H9 (cell line): ENCODE results near the gene CPSF2. TPM values are rescaled to one million over a fixed set of nuclear protein-coding genes. Genes with fewer than 3 reads are reported as not detected.

Experiments
- DNase-seq: peaks from one replicate; pipeline ENCODE4 v3.0.0-alpha.2; 2017
- H2AFZ ChIP-seq: one replicate; pipeline ENCODE4 v1.6.1; 2013; ENCODE audit warnings: mild to moderate bottlenecking, low read length, control low read depth, moderate library complexity
- H2AK5ac ChIP-seq: 2 replicates; pipeline ENCODE4 v1.6.1; 2013; ENCODE audit warnings: low read length, control low read depth, mixed read lengths; ENCODE audit not compliant: insufficient read length
- H2BK120ac ChIP-seq: one replicate; pipeline ENCODE4 v1.6.1; 2013; ENCODE audit warnings: low read depth, mild to moderate bottlenecking, low read length, control low read depth, inconsistent platforms; ENCODE audit not compliant: poor library complexity, severe bottlenecking
- H2BK12ac ChIP-seq: 2 replicates; pipeline ENCODE4 v1.6.1; 2013; ENCODE audit warnings: low read length, control low read depth, mixed read lengths, low read depth; ENCODE audit not compliant: insufficient read length
- H2BK15ac ChIP-seq: 2 replicates; pipeline ENCODE4 v1.6.1; 2013; ENCODE audit warnings: low read depth, low read length, control low read depth
- H2BK20ac ChIP-seq: one replicate; pipeline ENCODE4 v1.6.1; 2013; ENCODE audit warnings: low read depth, mild to moderate bottlenecking, low read length, control low read depth, inconsistent platforms; ENCODE audit not compliant: poor library complexity, severe bottlenecking
- H2BK5ac ChIP-seq: 2 replicates; pipeline ENCODE4 v1.6.1; 2013; ENCODE audit warnings: low read length, control low read depth, mixed read lengths; ENCODE audit not compliant: insufficient read length
- H3K14ac ChIP-seq: 2 replicates; pipeline ENCODE4 v1.6.1; 2013; ENCODE audit warnings: low read length, control low read depth; ENCODE audit not compliant: insufficient read depth
- H3K18ac ChIP-seq: 2 replicates; pipeline ENCODE4 v1.6.1; 2013; ENCODE audit warnings: low read depth, mild to moderate bottlenecking, mixed read lengths, low read length, control low read depth; ENCODE audit not compliant: insufficient read length
- H3K23ac ChIP-seq: 2 replicates; pipeline ENCODE4 v1.6.1; 2013; ENCODE audit warnings: low read length, control low read depth, mixed read lengths, low read depth; ENCODE audit not compliant: insufficient read length
- H3K23me2 ChIP-seq: 2 replicates; pipeline ENCODE4 v1.6.1; 2013; ENCODE audit warnings: low read depth, mild to moderate bottlenecking, mixed read lengths, low read length, control low read depth; ENCODE audit not compliant: insufficient read length, poor library complexity, severe bottlenecking
- H3K27ac ChIP-seq: 2 replicates; pipeline ENCODE4 v1.5.1; 2013; ENCODE audit warnings: low read length, control low read depth, mixed read lengths, low read depth; ENCODE audit not compliant: insufficient read length
- H3K27me3 ChIP-seq: 2 replicates; pipeline ENCODE4 v1.6.1; 2013; ENCODE audit warnings: low read length, control low read depth, inconsistent platforms; ENCODE audit not compliant: insufficient read depth
- H3K4ac ChIP-seq: 2 replicates; pipeline ENCODE4 v1.6.1; 2013; ENCODE audit warnings: low read depth, mild to moderate bottlenecking, control low read depth, inconsistent platforms, low read length, moderate library complexity
- H3K4me1 ChIP-seq: 2 replicates; pipeline ENCODE4 v1.6.1; 2013; ENCODE audit warnings: low read length, control low read depth, inconsistent platforms; ENCODE audit not compliant: insufficient read depth
- H3K4me2 ChIP-seq: 2 replicates; pipeline ENCODE4 v1.6.1; 2013; ENCODE audit warnings: low read length, control low read depth, mixed read lengths; ENCODE audit not compliant: insufficient read length, insufficient read depth
- H3K56ac ChIP-seq: 2 replicates; pipeline ENCODE4 v1.6.1; 2013; ENCODE audit warnings: low read depth, mild to moderate bottlenecking, mixed read lengths, low read length, control low read depth; ENCODE audit not compliant: insufficient read length
- H3K79me1 ChIP-seq: 2 replicates; pipeline ENCODE4 v1.6.1; 2013; ENCODE audit warnings: low read depth, mild to moderate bottlenecking, moderate library complexity, low read length, control low read depth, inconsistent platforms; ENCODE audit not compliant: insufficient read depth, poor library complexity, severe bottlenecking
- H3K79me2 ChIP-seq: 2 replicates; pipeline ENCODE4 v1.6.1; 2013; ENCODE audit warnings: low read length, control low read depth, inconsistent platforms; ENCODE audit not compliant: insufficient read depth
- H3K9ac ChIP-seq: 2 replicates; pipeline ENCODE4 v1.6.1; 2013; ENCODE audit warnings: low read length, control low read depth, mixed read lengths; ENCODE audit not compliant: insufficient read length; ENCODE audit errors: extremely low read depth
- H3K9me3 ChIP-seq: one replicate; pipeline ENCODE4 v1.6.1; 2013; ENCODE audit warnings: low read depth, low read length, inconsistent platforms; ENCODE audit not compliant: control insufficient read depth
- H3T11ph ChIP-seq: one replicate; pipeline ENCODE4 v1.6.1; 2013; ENCODE audit warnings: mild to moderate bottlenecking, low read length, control low read depth, inconsistent platforms
- H4K20me1 ChIP-seq: one replicate; pipeline ENCODE4 v1.6.1; 2013; ENCODE audit not compliant: control insufficient read depth, insufficient read length, insufficient read depth
- H4K5ac ChIP-seq: 2 replicates; pipeline ENCODE4 v1.6.1; 2013; ENCODE audit warnings: low read depth, mild to moderate bottlenecking, mixed read lengths, low read length, control low read depth; ENCODE audit not compliant: insufficient read length
- H4K8ac ChIP-seq: replicated peaks from 2 replicates; pipeline ENCODE4 v1.6.1; 2013; ENCODE audit warnings: low read length, control low read depth, mixed read lengths, low read depth; ENCODE audit not compliant: insufficient read length
- H4K91ac ChIP-seq: 2 replicates; pipeline ENCODE4 v1.6.1; 2013; ENCODE audit warnings: low read depth, mild to moderate bottlenecking, moderate library complexity, mixed read lengths, low read length, control low read depth; ENCODE audit not compliant: insufficient read length
- H3K27ac Mint-ChIP-seq, 3 experiments: 2 replicates in 2 of 3; 3 replicates in 1 of 3; pipeline ENCODE4 v1.8.0; 2020 to 2021; ENCODE audit warnings: mixed read lengths in 3 of 3, mild to moderate bottlenecking in 1 of 3, moderate library complexity in 1 of 3
- H3K27me3 Mint-ChIP-seq: 2 replicates; pipeline ENCODE4 v1.8.0; 2021; ENCODE audit warnings: low read depth, mild to moderate bottlenecking, moderate library complexity, mixed read lengths
- H3K36me3 Mint-ChIP-seq, 3 experiments: 2 replicates in 2 of 3; 3 replicates in 1 of 3; pipeline ENCODE4 v1.8.0; 2020 to 2021; ENCODE audit warnings: low read depth in 3 of 3, mixed read lengths in 3 of 3; ENCODE audit not compliant: insufficient read depth in 1 of 3
- H3K4me1 Mint-ChIP-seq, 2 experiments: 2 replicates each; pipeline ENCODE4 v1.8.0; 2020; ENCODE audit warnings: mixed read lengths in 2 of 2
- H3K4me3 Mint-ChIP-seq, 2 experiments: 2 replicates in 1 of 2; 3 replicates in 1 of 2; pipeline ENCODE4 v1.8.0; 2020 to 2021; ENCODE audit warnings: mild to moderate bottlenecking in 2 of 2, mixed read lengths in 2 of 2, moderate library complexity in 1 of 2
- H3K9me3 Mint-ChIP-seq, 2 experiments: 2 replicates in 1 of 2; 3 replicates in 1 of 2; pipeline ENCODE4 v1.8.0; 2020; ENCODE audit warnings: mild to moderate bottlenecking in 2 of 2, mixed read lengths in 2 of 2, moderate library complexity in 1 of 2
- WGBS: extraction: QIAGEN DNeasy Blood & Tissue Kit; methylation state at CpG from one replicate; pipeline ENCODE4 v1.1.7; 2013; ENCODE audit warnings: missing lambda C conversion rate, low lambda C conversion rate, mixed read lengths; ENCODE audit not compliant: insufficient read length; ENCODE audit errors: extremely low coverage; 5-methylcytosine and 5-hydroxymethylcytosine counted together
- total RNA-seq: library from RNA; stranded (reverse); gene quantifications from 2 replicates; pipeline ENCODE4 v1.2.1, GENCODE V29; 2021
- TF ChIP-seq, protein P1 (sequence below): fragments of 200-600 bp; sonication (generic); conservative IDR thresholded peaks from 3 replicates; pipeline ENCODE4 v1.8.0; 2021; ENCODE audit warnings: antibody characterized with exemption, mild to moderate bottlenecking

The CPSF2 gene
- total RNA-seq, 1 experiment from 2014 or later = 108 TPM

DNA sequence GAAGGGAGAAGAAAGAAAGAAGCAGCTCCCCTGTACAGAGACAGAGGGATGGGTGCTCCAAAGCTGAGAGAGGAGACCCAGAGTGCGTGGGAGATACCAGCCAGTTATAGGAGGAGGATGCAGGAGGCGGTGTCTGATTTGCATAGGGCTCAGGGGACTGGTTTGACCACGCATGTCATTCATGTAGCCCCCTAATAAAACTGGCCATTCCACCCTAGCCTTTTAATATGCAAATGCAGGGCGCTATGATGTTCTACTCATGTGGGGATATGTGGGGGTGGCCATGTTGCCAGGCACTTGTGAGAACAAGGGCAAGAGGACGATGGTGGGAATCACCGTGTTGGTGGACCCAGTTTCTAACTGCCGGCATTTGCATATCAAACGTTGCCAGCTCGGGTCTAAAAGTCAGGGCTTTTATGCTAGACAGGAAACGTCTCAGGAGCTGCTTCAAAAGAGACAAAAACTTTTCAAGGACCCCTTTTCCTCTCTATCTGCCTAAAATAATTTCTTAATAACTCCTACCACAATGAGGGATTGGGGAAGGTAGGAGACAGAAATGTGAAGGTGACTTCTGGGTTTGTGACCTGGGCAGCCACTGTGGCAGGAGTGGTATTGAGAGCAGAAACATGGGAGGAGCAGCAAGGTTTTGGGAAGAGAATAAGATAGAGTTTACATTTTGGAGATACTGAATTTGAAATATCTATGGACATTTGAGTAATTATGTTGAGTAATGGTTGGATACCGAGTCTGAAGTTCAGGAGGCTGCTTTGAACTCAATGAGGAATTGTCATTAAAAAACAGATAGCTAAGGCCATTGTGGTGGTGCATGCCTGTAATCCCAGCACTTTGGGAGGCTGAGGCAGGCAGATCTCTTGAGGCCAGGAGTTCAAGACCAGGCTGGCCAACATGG, 13.2 kb upstream of the CPSF2 start:
- no peaks in the 10 kb centered on the region for H3K27me3 ChIP-seq
- DNase-seq = peak; percentile 87
- Mint-ChIP-seq H3K36me3 (no peaks in the 10 kb centered on the region), H3K9me3 (no peaks in the 10 kb centered on the region), H3K4me1 (peaks cover 26 to 28% of the 10 kb centered on the region in 2 experiments), H3K4me3 (peak overlapping the region; percentile 22 to 61), H3K27ac (peak overlapping the region; percentile 86 to 91 (median 86)), H3K27me3 (no peaks in the 10 kb centered on the region)
- no peak overlapping the region for H2AK5ac ChIP-seq
- no peak overlapping the region for H3T11ph ChIP-seq
- H4K8ac ChIP-seq = no peak overlapping the region
- no peak overlapping the region for H3K56ac ChIP-seq
- H2BK5ac ChIP-seq = no peak overlapping the region
- H3K23me2 ChIP-seq = no peaks in the 10 kb centered on the region
- H3K79me1 ChIP-seq = peaks cover 4% of the 10 kb centered on the region
- H2BK20ac ChIP-seq = no peak overlapping the region
- peaks cover 15% of the 10 kb centered on the region; the same call in 1 of the 2 replicates for H3K79me2 ChIP-seq
- H3K14ac ChIP-seq = no peak overlapping the region
- no peaks in the 10 kb centered on the region for H3K9me3 ChIP-seq
- H3K9ac ChIP-seq = no peak overlapping the region
- H4K20me1 ChIP-seq = no peaks in the 10 kb centered on the region
- no peak overlapping the region for H4K5ac ChIP-seq
- H2BK12ac ChIP-seq = no peak overlapping the region
- H2BK15ac ChIP-seq = no peak overlapping the region
- H3K4ac ChIP-seq = no peak overlapping the region
- no CpG with 5 or more reads among the region's 11 CpGs for WGBS
- H3K4me2 ChIP-seq = peak overlapping the region; percentile 5
- no peak overlapping the region for H2BK120ac ChIP-seq
- TF ChIP-seq, protein P1, sequence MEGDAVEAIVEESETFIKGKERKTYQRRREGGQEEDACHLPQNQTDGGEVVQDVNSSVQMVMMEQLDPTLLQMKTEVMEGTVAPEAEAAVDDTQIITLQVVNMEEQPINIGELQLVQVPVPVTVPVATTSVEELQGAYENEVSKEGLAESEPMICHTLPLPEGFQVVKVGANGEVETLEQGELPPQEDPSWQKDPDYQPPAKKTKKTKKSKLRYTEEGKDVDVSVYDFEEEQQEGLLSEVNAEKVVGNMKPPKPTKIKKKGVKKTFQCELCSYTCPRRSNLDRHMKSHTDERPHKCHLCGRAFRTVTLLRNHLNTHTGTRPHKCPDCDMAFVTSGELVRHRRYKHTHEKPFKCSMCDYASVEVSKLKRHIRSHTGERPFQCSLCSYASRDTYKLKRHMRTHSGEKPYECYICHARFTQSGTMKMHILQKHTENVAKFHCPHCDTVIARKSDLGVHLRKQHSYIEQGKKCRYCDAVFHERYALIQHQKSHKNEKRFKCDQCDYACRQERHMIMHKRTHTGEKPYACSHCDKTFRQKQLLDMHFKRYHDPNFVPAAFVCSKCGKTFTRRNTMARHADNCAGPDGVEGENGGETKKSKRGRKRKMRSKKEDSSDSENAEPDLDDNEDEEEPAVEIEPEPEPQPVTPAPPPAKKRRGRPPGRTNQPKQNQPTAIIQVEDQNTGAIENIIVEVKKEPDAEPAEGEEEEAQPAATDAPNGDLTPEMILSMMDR = no peak
- no peak overlapping the region for H3K23ac ChIP-seq
- H2AFZ ChIP-seq = no peak overlapping the region
- no peak overlapping the region for H4K91ac ChIP-seq
- peaks cover 2% of the 10 kb centered on the region for H3K4me1 ChIP-seq
- H3K18ac ChIP-seq = peak overlapping the region; percentile 58
- H3K27ac ChIP-seq = peak overlapping the region; percentile 31
